ENCODE measurements around the gene NACC1.
"Not testable (repeated sequence)": the region's sequence is repeated elsewhere in the genome, so short reads cannot be mapped to it uniquely, and the experiment has no call there.

The NACC1 gene

DNA sequence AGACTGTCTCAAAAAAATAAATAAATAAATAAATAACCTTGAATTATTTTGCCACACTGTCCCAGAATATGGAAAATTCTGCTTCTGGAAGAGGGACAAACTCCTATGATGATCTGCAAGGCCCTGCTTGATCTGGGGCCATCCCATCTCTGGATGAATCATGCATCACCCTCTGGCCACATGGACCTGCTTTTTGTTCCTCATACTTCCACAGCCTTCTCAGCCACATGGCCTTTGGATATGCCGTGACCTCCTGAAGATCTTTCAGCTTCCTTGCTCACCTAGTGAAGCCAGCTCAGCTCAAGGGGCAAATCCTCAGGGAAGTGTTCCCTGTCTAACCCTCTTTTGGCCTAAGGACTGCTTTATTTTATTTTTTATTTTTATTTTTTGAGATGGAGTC lies 42.5 kb downstream of the NACC1 start:
- no peak for DNase-seq (ENCODE audit: low read depth in 2 of 3, low spot score in 2 of 3)

DNA sequence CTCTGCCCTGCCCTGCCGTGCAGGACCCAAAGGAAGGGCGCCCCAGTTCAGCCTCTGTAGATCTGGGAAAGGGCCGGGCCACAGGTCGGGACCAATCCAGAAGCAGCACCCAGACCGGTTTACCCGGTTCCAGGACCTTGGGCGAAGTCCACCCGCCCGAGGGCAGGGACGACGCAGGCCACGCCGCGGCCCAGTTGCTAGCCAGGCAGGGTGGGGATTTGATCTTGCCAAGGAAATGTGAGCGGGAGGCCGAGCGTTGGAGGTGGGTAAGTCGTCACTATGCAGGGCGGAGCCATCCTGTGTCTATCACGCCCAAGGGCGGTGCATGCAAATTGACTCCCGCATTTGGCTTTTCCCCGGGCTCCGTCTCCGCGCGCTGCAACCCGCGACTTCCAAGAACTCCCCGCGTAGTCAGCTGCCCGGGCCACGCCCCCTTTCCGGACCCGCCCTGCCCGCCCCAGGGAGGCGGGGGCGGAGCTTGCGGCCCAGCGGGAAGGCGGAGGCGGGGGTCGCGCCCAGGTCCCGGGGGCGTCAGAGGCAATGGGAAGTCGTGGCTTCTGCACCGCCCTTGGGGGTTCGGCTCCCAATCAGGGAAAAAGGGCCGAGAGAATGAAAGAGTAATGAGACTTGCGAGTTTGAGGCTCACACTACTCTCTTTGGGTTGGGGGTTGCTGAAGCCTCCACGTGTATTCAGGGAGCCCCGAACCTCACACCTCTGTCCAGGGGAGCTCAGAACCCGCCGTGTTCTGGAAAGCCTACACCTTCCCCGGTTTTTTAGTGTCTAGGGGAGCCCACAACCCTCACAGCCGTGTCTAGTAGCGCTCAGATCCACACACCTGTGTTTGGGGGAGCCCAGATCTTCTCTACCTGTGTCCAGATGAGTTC lies 44.9 kb downstream of the NACC1 start:
- DNase-seq (ENCODE audit: low read depth in 2 of 3, low spot score in 2 of 3), result peak; percentile 66 to 81 (median 81)

DNA sequence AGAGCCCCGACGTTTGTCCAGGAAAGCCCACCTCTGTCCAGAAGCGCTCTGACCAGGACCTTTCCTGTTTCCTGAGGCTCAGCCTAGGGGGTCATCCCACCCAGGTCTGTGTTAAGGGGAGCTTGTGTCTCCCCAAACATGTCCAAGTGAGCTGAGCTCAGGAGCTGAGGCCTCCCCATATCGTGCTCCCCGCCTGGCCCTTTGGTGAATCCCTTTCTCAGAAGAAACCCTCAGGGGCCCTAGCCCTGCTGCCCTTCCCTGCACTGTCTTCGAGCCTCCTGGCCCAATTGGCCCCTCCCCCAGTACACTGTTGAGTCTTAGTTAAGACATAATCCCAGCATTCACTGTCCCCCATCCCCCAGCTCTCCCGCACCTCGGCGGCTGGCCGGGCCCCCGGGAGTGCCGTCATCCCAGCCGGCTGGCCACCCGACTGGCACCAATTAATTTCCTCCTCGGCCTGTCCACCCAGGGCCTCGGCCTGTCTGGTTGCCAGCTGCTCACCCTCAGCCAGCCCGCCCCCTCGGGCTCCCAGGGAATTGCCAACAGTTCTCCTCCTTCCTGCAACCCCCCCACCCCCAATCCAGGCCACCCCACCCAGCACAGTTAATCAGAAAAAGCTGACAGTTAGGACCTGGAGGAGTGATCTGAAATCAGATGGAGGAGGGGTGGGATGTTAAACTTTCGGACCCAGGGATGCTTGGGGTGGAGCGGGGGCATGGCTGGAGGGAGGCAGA lies 45.7 kb downstream of the NACC1 start:
- peak in 1 of 3 experiments; percentile 32 for DNase-seq (ENCODE audit: low read depth in 2 of 3, low spot score in 2 of 3)

DNA sequence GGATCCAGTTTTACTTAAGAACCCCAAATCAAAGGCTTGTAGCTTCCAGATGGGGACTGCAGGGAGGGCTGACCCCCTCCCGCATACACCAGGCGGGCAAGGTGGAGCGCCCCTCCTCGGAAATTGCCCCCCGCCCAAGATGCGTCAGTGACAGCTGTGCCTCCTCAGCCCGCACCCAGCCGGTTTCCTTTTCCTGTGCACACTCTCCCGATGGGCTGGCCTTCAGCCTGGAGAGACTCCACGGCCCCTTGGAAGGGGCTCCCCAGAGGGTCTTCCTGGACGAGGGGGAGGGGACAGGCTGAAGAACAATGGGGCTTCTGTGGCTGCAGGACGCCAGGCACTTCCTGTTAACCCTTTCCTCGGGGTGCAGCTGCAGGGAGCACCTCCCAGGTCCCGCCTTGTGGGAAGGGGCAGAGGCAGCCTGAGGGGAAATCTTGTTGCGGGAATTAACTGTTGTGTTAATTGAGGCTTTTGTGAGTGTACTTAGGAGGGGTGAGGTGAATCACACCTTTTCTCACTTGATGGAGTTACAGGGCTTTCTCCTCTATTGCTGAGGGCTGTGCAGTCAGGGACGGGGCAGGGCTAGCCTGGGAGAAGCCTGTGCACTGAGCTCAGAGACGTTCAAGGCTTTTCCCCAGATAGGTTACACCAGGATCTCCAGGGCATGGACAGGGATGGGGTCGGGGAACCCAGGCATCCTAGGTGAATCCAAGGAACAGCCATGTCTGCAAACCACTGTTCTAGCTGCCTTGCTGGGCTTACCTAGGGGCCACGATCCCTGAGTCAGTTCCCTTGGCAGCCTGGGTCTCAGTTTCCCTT lies 46.5 kb downstream of the NACC1 start:
- DNase-seq (ENCODE audit: low read depth in 2 of 3, low spot score in 2 of 3), result no peak

DNA sequence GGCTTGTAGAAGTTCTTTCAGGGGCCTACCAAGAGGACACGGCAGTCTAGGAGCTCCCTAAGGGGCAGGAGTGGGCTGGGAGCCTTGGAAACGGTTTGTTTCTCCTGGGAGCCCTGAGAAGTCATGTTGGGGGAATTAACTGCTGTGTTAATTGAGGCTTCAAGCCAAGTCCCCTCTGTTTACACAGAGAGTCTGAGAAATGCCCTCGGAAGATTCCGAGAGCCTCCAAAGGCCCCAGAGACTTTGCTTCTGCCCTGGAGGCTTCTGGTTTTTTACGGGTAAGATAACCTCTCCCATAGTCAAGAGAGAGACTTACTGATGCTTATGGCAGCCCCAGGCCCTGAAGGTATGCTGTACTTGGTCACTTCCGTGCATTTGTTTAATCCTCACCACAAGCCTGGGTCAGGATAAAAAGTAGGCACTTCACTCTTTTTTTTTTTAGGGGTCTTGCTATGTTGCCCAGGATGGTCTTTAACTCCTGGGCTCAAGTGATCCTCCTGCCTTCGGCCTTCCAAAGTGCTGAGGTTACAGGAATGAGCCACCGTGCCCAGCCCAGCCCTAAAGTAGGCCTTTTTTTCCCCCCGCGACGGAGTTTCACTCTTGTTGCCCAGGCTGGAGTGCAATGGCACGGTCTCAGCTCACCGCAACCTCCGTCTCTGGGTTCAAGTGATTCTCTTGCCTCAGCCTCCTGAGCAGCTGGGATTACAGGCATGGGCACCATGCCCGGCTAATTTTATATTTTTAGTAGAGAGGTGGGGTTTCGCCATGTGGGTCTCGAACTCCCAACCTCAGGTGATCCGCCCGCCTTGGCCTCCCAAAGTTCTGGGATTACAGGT lies 47.3 kb downstream of the NACC1 start:
- DNase-seq (ENCODE audit: low read depth in 2 of 3, low spot score in 2 of 3), result no peak

DNA sequence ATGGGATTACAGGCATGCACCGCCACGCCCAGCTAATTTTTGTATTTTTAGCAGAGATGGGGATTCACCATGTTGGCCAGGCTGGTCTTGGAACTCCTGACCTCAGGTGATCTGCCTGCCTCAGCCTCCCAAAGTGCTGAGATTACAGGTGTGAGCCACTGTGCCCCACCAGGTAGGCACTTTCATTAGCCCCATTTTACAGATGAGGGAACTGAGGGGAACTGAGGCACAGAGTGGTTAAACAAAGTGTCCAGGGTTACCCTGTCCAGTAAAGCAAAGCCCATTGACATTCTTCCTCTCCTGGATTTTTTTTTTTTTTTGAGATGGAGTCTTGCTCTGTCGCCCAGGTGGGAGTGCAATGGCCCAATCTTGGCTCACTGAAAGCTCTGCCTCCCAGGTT lies 48.1 kb downstream of the NACC1 start:
- DNase-seq (ENCODE audit: low read depth in 2 of 3, low spot score in 2 of 3), result not testable (repeated sequence)

DNA sequence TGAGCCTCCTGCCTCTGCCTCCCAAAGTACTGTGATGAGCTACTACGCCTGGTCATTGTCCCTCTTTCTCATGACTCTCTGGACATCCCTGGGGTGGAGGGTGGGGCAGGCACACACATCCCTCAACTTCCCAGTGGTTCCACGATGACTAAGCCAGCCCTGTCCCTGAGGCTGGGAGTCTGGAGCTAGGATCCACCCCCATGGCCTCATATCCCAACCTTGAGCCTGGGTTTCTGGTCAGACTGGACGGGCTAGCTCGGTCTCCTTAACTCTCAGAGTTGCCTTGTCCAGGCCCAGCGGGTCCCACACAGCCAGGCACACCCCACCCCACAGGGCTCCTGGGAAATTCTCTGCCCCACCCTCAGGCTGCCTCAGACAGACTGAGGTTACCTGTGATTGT lies 51.7 kb downstream of the NACC1 start:
- no peak for DNase-seq (ENCODE audit: low read depth in 2 of 3, low spot score in 2 of 3)

DNA sequence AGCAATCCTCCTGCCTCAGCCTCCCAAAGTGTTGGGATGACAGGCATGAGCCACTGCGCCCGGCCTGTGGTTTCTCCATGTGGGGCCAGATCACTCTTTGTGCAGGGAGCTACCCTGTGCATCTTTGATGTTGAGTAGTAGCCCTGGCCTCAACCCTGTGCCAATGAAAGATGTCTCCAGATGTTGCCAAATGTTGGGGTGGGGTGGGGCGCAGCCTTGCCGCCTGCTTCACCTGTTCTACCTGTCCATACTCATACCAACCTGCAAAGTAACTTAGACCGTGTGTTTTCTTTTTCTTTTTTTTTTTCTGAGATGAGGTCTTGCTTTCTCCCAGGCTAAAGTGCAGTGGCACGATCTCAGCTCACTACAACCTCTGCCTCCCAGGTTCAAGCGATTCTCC lies 53.1 kb downstream of the NACC1 start:
- no peak for DNase-seq (ENCODE audit: low read depth in 2 of 3, low spot score in 2 of 3)

DNA sequence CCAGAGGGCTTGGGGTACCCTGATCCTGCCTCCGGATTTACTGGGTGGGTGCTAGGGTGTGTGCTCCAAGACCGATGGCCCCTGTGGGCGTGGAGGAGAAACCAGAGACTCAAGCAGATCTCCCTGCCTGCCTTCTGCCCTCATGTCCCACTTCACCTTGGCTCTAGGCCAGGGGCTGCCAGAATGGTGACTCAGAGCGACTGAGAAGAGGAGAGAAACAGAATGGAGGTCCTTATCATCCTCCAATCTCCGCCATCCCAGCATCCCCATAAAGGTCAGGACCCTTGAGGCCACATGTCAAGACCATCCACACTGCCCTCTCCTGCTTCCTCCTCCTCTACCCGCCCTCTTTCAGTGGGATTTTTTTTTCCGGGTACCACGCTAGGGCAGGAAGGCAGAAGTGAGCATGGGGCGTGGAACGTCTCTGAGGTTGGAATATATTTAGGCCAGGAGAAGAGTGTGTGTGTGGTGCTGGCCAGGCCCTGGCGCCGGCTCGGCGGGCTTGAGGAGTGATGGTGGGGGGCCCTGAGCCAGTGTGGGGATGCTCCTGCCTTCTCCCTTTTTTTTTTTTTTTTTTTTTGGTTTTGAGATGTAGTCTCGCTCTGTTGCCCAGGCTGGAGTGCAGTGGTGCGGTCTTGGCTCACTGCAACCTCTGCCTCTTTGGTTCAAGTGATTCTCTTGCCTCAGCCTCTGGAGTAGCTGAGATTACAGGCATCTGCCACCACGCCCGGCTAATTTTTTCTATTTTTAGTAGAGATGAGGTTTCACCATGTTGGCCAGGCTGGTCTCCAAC lies 54.5 kb downstream of the NACC1 start:
- DNase-seq (ENCODE audit: low read depth in 2 of 3, low spot score in 2 of 3), result peak; percentile 60 to 68 (median 65)

DNA sequence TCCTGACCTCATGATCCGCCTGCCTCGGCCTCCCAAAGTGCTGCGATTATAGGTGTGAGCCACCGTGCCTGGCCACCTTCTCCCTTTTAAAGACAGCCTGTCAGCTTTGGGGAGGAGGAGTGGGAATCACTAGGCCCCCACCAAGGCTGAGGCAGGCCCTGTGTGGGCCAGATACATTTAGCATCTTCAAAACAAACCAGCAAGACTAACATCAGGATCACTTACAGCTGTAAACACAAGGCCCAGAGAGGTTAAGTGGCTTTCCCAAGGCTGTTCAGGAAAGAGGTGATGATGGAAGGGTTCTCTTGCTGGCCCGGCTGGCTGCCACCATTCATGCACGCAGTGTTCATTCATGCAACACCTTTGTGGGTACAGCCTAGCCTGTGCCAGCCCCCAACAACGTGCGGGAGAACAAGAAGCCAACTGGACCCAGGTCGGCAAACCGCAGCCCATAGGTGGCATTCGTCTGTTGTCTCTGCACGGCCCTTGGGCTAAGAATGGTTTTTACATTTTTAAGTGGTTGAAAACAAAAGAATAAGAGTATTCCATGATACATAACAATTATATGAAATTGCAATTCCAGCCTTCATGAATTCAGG lies 55.2 kb downstream of the NACC1 start:
- no peak for DNase-seq (ENCODE audit: low read depth in 2 of 3, low spot score in 2 of 3)

DNA sequence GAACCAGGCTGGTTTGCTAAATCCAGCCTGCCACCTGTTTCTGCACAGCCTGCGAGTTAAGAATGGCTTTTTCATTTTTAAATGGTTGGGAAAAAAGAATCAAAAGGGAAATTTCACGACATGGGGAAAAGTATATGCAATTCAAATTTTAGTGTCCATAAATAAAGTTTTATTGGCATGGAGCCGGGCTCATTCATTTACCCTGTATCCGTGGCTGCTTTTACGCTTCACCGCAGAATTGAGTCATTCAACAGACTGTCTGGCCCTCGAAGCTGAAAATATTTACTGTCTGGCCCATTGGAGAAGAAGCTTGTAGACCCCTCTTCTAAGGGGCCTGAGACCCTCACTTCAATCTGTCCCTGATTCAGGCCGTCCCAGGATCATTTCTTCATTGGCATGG lies 58.3 kb downstream of the NACC1 start:
- no peak for DNase-seq (ENCODE audit: low read depth in 2 of 3, low spot score in 2 of 3)

DNA sequence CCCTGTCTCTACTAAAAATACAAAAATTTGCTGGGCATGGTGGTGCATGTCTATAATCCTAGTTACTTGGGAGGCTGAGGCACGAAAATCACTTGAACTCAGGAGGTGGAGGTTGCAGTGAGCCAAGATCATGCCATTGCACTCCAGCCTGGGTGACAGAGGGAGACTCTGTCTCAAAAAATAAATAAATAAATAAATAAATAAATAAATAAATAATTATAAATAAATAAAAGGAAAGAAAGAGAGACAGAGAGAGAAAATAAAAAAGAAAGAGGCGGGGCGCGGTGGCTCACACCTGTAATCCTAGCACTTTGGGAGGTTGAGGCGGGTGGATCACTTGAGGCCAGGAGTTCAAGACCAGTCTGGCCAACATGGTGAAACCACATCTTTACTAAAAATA lies 59.5 kb downstream of the NACC1 start:
- not testable (repeated sequence) for DNase-seq (ENCODE audit: low read depth in 2 of 3, low spot score in 2 of 3)

DNA sequence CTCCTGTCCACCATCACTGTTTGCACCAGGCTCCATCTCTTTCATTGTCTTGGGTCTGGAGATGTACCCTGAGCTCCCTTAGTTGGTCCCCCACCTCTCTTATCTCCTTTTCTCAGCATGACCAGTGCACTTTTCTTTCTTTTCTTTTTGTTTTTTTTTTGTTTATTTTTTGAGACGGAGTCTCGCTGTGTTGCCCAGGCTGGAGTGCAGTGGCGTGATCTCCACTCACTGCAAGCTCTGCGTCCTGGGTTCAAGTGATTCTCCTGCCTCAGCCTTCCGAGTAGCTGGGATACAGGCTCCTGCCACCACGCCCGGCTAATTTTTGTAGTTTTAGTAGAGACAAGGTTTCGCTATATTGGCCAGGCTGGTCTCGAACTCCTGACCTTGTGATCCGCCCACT lies 60.2 kb downstream of the NACC1 start:
- not testable (repeated sequence) for DNase-seq (ENCODE audit: low read depth in 2 of 3, low spot score in 2 of 3)

DNA sequence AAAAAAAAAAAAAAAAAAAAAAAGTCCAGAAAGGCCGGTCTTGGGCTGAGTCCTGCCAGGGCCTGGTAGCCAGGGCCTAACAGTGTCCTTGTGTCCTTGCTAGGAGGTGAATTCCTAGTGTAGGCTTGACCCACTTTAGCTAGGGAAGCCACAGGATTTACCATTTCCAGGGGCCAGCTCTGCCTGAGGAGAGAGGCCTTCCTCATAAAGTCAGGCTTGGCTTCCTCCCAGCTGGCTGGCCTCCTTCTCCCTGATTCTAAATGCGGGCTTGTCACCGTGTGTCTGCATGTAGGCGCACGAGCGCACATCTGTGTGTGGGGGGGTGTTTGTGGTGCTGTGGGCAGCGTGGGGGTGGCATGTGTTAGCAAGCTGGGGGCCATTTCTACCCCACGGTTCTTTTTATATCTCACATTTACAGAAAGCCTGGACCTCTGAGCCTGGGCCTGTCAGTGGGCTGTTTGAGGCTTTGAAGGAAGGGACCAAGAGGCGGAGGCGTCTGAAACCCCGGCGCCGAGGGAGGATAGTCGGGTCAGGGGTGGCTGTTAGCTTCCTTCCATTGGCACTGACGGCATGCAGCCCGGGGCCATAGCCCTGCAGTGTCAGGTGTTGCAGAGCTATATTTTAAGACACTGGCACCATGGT lies 63.8 kb downstream of the NACC1 start:
- DNase-seq (ENCODE audit: low read depth in 2 of 3, low spot score in 2 of 3), result peak in 1 of 3 experiments; percentile 31

DNA sequence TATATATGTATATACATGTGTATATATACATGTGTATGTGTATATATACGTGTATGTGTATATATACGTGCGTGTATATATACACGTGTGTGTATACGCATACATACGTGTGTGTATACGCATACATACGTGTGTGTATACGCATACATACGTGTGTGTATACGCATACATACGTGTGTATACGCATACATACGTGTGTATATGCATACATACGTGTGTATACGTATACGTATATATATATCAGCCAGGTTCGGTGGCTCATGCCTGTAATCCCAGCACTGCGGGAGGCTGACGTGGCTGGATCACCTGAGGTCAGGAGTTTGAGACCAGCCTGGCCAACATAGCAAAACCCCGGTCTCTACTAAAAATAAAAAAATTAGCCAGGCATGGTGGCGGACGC lies 66.9 kb downstream of the NACC1 start:
- DNase-seq (ENCODE audit: low read depth in 2 of 3, low spot score in 2 of 3), result not testable (repeated sequence)

DNA sequence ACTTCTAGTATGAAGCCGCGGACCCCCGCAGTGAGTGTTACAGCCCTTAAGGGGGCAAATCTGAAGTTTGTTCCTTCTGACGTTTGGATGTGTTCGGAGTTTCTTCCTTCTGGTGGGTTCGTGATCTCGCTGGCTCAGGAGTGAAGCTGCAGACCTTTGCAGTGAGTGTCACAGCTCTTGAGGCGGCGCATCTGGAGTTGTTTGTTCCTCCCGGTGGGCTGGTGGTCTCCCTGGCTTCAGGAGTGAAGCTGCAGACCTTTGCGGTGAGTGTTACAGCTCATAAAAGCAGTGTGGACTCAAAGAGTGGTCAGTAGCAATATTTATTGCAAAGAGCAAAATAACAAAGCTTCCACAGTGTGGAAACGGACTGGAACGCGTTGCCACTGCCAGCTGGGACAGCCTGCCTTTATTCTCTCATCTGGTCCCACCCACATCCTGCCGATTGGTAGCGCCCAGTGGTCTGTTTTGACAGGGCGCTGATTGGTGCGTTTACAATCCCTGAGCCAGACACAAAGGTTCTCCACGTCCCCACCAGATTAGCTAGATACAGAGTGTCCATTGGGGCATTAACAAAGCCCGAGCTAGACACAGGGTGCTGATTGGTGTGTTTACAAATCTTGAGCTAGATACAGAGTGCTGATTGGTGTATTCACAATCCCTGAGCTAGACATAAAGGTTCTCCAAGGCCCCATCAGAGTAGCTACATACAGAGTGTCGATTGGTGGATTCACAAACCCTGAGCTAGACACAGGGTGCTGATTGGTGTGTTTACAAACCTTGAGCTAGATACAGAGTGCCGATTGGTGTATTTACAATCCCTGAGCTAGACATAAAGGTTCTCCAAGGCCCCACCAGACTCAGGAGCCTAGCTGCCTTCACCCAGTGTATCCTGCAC lies 67.9 kb downstream of the NACC1 start:
- not testable (repeated sequence) for DNase-seq (ENCODE audit: low read depth in 2 of 3, low spot score in 2 of 3)

DNA sequence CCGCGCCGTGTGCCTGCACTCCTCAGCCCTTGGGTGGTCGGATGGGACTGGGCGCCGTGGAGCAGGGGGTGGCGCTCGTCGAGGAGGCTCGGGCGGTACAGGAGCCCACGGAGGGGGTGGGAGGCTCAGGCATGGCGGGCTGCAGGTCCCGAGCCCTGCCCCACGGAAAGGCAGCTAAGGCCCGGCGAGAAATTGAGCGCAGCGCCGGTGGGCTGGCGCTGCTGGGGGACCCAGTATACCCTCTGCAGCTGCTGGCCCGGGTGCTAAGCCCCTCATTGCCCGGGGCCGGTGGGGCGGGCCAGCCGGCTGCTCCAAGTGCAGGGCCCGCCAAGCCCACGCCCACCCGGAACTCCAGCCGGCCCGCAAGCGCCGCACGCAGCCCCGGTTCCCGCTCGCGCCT lies 68.6 kb downstream of the NACC1 start:
- DNase-seq (ENCODE audit: low read depth in 2 of 3, low spot score in 2 of 3), result not testable (repeated sequence)

DNA sequence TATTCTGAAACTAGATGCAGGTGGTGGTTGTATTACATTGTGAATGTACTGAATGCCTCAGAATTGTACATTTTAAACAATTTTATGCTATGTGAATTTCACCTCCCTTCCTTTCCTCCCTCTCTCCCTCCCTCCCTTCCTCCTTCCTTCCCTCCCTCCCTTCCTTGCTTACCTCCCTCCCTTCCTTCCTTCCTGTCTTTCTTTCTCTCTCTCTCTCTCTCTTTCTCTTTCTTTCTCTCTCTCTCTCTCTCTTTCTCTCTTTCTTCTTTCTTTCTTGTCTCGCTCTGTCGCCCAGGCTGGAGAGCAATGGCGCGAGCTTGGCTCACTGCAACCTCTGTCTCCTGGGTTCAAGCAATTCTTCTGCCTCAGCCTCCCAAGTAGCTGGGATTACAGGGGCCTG lies 69.4 kb downstream of the NACC1 start:
- DNase-seq (ENCODE audit: low read depth in 2 of 3, low spot score in 2 of 3), result no peak

Data from activated CD8-positive, alpha-beta memory T cell treated with anti-CD3 and anti-CD28 coated beads for 48 hours (primary cell).